Right atrium auricular region (tissue), 2 donors: ENCODE measurements around the gene SPTBN1. TPM values are rescaled to one million over a fixed set of nuclear protein-coding genes. Genes with fewer than 3 reads are reported as not detected.
"Not testable (repeated sequence)": the region's sequence is repeated elsewhere in the genome, so short reads cannot be mapped to it uniquely, and the experiment has no call there.

ENCODE experiments used
- DNase-seq: peaks from one replicate; pipeline ENCODE4 v3.0.0-alpha.2; 2019; ENCODE audit warnings: low spot score
- H3K27ac ChIP-seq, 2 donors: fragments of 200-600 bp; sonication (generic); 1 replicate in 1 of 2; 2 replicates in 1 of 2; pipeline ENCODE4 v1.5.1; 2016 to 2019
- H3K27me3 ChIP-seq, 2 donors: fragments of 200-600 bp; sonication (generic); one replicate each; pipeline versions ENCODE4 v1.5.1 to v1.6.0; 2017 to 2019
- H3K36me3 ChIP-seq: fragments of 200-600 bp; sonication (generic); one replicate; pipeline ENCODE4 v1.5.1; 2016
- H3K4me1 ChIP-seq, 2 donors: fragments of 200-600 bp; sonication (generic); one replicate each; pipeline versions ENCODE4 v1.5.1 to v1.6.0; 2017 to 2019
- H3K4me3 ChIP-seq, 2 donors: fragments of 200-600 bp; sonication (generic); 1 replicate in 1 of 2; 2 replicates in 1 of 2; pipeline ENCODE4 v1.5.1; 2017 to 2019; ENCODE audit warnings: mild to moderate bottlenecking in 1 of 2, moderate library complexity in 1 of 2
- H3K9me3 ChIP-seq, 2 donors: fragments of 200-600 bp; sonication (generic); one replicate each; pipeline ENCODE4 v1.5.1; 2019
- total RNA-seq, 2 donors: library from RNA; depleted of rRNA; stranded (reverse); fragments of >200 nt; gene quantifications; one replicate each; pipeline ENCODE4 v1.1.0, GENCODE V29; 2016
- TF ChIP-seq, protein P1 (sequence below), 2 donors: fragments of 200-600 bp; sonication (generic); IDR thresholded peaks; one replicate each; pipeline ENCODE4 v1.5.1; 2019; ENCODE audit warnings: antibody characterized with exemption in 2 of 2

The SPTBN1 gene
- total RNA-seq, 2 donors from 2014 or later, result 265 to 382 TPM

DNA sequence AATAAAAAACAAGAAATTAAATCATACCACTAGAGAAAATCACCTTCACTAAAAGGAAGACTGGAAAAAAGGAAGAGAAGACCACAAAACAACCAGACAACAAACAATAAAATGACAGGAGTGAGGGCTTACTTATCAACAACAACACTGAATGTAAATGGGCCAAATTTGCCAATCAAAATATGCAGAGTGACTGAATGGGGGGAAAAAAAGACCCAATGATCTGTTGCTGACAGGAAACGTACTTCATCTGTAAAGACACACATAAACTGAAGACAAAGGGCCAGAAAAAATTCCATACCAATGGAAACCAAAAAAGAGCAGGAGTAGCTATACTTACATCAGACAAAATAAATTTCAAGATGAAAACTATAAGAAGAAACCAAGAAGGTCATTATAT is 241.8 kb downstream of the SPTBN1 start:
- no peak overlapping the region for H3K27ac ChIP-seq

DNA sequence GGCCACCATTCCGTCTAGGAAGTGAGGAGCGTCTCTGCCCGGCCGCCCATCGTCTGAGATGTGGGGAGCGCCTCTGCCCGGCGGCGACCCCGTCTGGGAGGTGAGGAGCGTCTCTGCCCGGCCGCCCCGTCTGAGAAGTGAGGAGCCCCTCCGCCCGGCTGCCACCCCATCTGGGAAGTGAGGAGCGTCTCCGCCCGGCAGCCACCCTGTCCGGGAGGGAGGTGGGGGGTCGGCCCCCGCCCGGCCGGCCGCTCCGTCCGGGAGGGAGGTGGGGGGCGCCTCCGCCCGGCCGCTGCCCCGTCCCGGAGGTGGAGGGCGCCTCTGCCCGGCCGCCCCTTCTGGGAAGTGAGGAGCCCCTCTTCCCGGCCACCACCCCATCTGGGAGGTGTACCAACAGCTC is 242.8 kb downstream of the SPTBN1 start:
- not testable (repeated sequence) for H3K4me1 ChIP-seq, H3K36me3 ChIP-seq, H3K27ac ChIP-seq, H3K27me3 ChIP-seq, H3K9me3 ChIP-seq, H3K4me3 ChIP-seq, DNase-seq

More for the DNA sequence above, 241.8 kb downstream of the SPTBN1 start:
- H3K4me3 ChIP-seq, result no peak overlapping the region
- H3K4me1 ChIP-seq, result no peaks in the 10 kb centered on the region
- H3K27me3 ChIP-seq, result no peaks in the 10 kb centered on the region
- H3K36me3 ChIP-seq, result no peaks in the 10 kb centered on the region
- H3K9me3 ChIP-seq, result no peaks in the 10 kb centered on the region
- no peak for DNase-seq
- TF ChIP-seq, protein P1, sequence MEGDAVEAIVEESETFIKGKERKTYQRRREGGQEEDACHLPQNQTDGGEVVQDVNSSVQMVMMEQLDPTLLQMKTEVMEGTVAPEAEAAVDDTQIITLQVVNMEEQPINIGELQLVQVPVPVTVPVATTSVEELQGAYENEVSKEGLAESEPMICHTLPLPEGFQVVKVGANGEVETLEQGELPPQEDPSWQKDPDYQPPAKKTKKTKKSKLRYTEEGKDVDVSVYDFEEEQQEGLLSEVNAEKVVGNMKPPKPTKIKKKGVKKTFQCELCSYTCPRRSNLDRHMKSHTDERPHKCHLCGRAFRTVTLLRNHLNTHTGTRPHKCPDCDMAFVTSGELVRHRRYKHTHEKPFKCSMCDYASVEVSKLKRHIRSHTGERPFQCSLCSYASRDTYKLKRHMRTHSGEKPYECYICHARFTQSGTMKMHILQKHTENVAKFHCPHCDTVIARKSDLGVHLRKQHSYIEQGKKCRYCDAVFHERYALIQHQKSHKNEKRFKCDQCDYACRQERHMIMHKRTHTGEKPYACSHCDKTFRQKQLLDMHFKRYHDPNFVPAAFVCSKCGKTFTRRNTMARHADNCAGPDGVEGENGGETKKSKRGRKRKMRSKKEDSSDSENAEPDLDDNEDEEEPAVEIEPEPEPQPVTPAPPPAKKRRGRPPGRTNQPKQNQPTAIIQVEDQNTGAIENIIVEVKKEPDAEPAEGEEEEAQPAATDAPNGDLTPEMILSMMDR (IDR thresholded peaks at IDR 0.05), result no peak

DNA sequence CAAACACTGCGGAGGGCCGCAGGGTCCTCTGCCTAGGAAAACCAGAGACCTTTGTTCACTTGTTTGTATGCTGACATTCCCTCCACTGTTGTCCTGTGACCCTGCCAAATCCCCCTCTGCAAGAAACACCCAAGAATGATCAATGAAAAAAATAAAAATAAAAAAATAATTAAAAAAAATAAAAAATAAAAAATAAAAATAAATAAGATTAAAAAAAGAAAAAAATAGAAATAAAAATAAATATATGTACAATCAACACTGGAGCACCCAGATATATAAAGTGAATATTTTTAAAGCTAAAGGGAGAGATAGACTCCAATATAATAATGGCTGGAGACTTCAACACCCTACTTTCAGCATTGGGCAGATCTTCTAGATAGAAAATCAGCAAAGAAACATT is 243.5 kb downstream of the SPTBN1 start:
- H3K4me3 ChIP-seq, result no peak overlapping the region
- H3K9me3 ChIP-seq, result no peaks in the 10 kb centered on the region
- no peak overlapping the region for H3K27ac ChIP-seq
- TF ChIP-seq, protein P1 (IDR thresholded peaks at IDR 0.05), result no peak
- DNase-seq, result no peak
- no peaks in the 10 kb centered on the region for H3K36me3 ChIP-seq
- no peaks in the 10 kb centered on the region for H3K4me1 ChIP-seq
- no peaks in the 10 kb centered on the region for H3K27me3 ChIP-seq

DNA sequence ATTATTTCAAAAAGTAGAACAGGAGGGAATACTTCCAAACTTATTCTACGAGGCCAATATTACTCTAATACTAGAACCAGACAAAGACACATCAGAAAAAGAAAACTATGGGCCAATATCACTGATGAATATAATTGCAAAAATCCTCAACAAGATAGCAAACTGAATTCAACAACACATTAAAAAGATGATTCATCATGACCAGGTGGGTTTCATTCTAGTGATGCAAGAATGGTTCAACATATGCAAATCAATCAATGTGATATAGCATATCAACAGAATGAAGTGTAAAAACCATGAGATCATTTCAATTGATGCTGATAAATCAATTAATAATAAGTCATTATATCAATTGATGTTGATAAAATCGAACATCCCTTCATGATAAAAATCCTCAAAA is 244.9 kb downstream of the SPTBN1 start:
- H3K9me3 ChIP-seq, result no peaks in the 10 kb centered on the region
- DNase-seq, result no peak
- TF ChIP-seq, protein P1 (IDR thresholded peaks at IDR 0.05), result no peak

DNA sequence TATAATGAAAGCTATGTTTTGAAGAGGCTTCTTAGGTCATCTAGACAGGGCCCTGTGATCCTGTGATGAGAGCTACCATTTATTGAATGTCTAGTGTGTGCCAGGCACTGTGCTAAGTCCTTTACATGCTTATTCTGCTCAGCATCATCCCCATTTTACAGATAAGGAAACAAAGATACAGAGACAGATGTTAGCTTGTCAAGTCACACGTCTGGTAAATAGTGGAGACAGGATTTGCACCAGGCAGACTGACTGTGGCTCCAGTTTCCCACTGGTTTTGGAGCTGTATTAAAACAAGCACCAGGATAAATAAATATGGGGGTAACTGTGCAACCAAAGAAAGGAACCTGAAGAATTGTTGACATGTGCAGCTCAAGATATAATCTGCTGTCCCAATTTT is 248.1 kb downstream of the SPTBN1 start:
- Histone ChIP-seq H3K27me3 (no peaks in the 10 kb centered on the region), H3K27ac (no peak overlapping the region)
- TF ChIP-seq, protein P1 (IDR thresholded peaks at IDR 0.05), result no peak

More for the DNA sequence above, 244.9 kb downstream of the SPTBN1 start:
- H3K36me3 ChIP-seq, result no peaks in the 10 kb centered on the region
- no peaks in the 10 kb centered on the region for H3K27me3 ChIP-seq
- no peak overlapping the region for H3K27ac ChIP-seq
- no peak overlapping the region for H3K4me3 ChIP-seq
- no peaks in the 10 kb centered on the region for H3K4me1 ChIP-seq

DNA sequence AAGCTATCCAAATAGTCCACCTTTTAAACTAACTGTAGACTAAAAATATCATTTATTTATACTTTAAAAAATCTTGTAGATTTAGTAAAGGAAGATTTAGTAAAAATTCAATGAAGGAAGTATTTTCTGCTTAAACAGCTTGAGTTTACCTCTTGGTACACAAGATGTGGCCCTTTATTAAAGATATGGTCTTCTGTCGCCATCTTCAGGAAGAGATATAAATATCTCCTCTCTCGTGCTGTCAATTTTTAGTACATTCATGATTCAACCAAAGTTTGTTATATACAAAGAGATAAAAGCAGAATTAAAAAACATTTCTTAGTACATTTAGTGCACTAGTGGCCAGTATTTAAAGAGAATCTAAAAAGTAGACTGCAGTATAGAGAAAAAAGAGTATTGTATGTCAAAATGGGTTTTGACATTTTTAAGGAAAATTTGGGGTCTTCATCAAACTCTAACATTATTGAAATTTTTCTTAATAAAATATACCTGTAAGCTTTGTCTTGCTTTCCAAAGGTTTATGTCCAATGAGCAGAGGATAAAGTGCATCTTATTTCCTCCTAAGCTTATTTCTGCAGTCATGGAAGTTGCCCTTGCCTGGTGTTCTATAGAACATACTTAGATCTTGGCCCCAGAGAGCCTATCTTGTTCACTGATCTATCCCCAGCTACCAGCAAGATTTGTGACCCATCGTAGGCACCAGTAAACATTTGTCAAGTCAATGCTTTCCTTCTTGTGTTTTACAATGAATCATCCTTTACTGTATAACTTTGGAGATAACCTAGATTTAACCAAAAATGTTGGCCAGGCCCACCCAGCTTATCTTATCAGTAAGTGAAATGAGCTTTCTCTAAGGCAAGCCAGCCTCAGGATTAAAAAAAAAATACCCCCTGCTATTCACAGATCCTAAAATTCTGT is 248.8 kb downstream of the SPTBN1 start:
- Histone ChIP-seq H3K4me1 (peaks cover 0 to 11% of the 10 kb centered on the region in 2 donors), H3K27ac (no peak overlapping the region), H3K9me3 (no peaks in the 10 kb centered on the region), H3K36me3 (no peaks in the 10 kb centered on the region), H3K27me3 (no peaks in the 10 kb centered on the region), H3K4me3 (no peak overlapping the region)
- TF ChIP-seq, protein P1 (IDR thresholded peaks at IDR 0.05), result peak; percentile 55 to 72
- DNase-seq, result no peak

More for the DNA sequence above, 248.1 kb downstream of the SPTBN1 start:
- H3K36me3 ChIP-seq, result no peaks in the 10 kb centered on the region
- DNase-seq, result no peak
- no peaks in the 10 kb centered on the region for H3K9me3 ChIP-seq
- H3K4me1 ChIP-seq, result peaks cover 0 to 8% of the 10 kb centered on the region in 2 donors
- H3K4me3 ChIP-seq, result no peak overlapping the region
